Esophagus muscularis mucosa (tissue), 4 donors: ENCODE data around the gene FOXL2NB. TPM values are rescaled to one million over a fixed set of nuclear protein-coding genes. Genes with fewer than 3 reads are reported as not detected.

Experiments
- DNase-seq: peaks from one replicate; pipeline ENCODE4 v3.0.0-alpha.2; 2017; ENCODE audit errors: extremely low spot score
- H3K27ac ChIP-seq, 4 donors: fragments of 200-600 bp; sonication (generic); replicated peaks in 1 of 4; 1 replicate in 3 of 4; 2 replicates in 1 of 4; pipeline ENCODE4 v1.5.1; 2016 to 2019; ENCODE audit warnings: mild to moderate bottlenecking in 1 of 4
- H3K27me3 ChIP-seq, 4 donors: fragments of 200-600 bp; sonication (generic); one replicate each; pipeline versions ENCODE4 v1.5.1 to v1.6.0; 2016 to 2019
- H3K36me3 ChIP-seq, 4 donors: fragments of 200-600 bp; sonication (generic); one replicate each; pipeline ENCODE4 v1.5.1; 2016 to 2019
- H3K4me1 ChIP-seq, 4 donors: fragments of 200-600 bp; sonication (generic); one replicate each; pipeline ENCODE4 v1.5.1; 2016 to 2019
- H3K4me3 ChIP-seq, 4 donors: fragments of 200-600 bp; sonication (generic); 1 replicate in 2 of 4; 2 replicates in 2 of 4; pipeline ENCODE4 v1.5.1; 2016 to 2019; ENCODE audit warnings: mild to moderate bottlenecking in 4 of 4, moderate library complexity in 1 of 4
- H3K9me3 ChIP-seq, 4 donors: fragments of 200-600 bp; sonication (generic); 1 replicate in 3 of 4; 2 replicates in 1 of 4; pipeline ENCODE4 v1.5.1; 2016 to 2019
- EP300 ChIP-seq: sonication (generic); formaldehyde crosslinking; IDR thresholded peaks from one replicate; pipeline ENCODE4 v1.6.1; 2017; ENCODE audit warnings: antibody characterized with exemption
- POLR2A ChIP-seq: fragments of 450-650 bp; IDR thresholded peaks from one replicate; pipeline ENCODE4 v1.6.1; 2017; ENCODE audit warnings: antibody characterized with exemption, moderate library complexity, mild to moderate bottlenecking, low read depth
- POLR2AphosphoS5 ChIP-seq, 2 donors: sonication (generic); formaldehyde crosslinking; IDR thresholded peaks; one replicate each; pipeline ENCODE4 v1.6.1; 2017; ENCODE audit warnings: antibody characterized with exemption in 2 of 2
- WGBS: methylation state at CpG from one replicate; pipeline ENCODE4 v1.1.5; 2018; 5-methylcytosine and 5-hydroxymethylcytosine counted together
- intact Hi-C: fragments of 100-400 bp; cut with DNase I; formaldehyde crosslinking; loops from one replicate; pipeline ENCODE4 v1.15.1; 2023
- total RNA-seq, 4 donors: library from RNA; depleted of rRNA; stranded (reverse); fragments of >200 nt; gene quantifications; one replicate each; pipeline versions ENCODE4 v1.1.0 to v1.2.1, GENCODE V29; 2016
- TF ChIP-seq, protein P1 (sequence below), 3 experiments: fragments of 200-600 bp in 2 of 3; fragments of 450-650 bp in 1 of 3; sonication (generic) in 2 of 3; IDR thresholded peaks; one replicate each; pipeline ENCODE4 v1.5.1; 2017 to 2019; ENCODE audit warnings: antibody characterized with exemption in 3 of 3, mild to moderate bottlenecking in 2 of 3, moderate library complexity in 1 of 3

FOXL2NB gene
- total RNA-seq, 4 donors from 2014 or later: not detected

- peaks cover 0 to 18% (median 15%) of the 10 kb centered on the region in 4 donors for H3K4me1 ChIP-seq
- DNase-seq: no peak
- intact Hi-C loops: loop anchor here (10.0 kb wide), 1 partner anchor 137 kb away; no protein-coding TSS in a partner anchor
- H3K27me3 ChIP-seq: no peaks in the 10 kb centered on the region
- TF ChIP-seq EP300: no peak
- TF ChIP-seq POLR2AphosphoS5 (IDR thresholded peaks at IDR 0.05): no peak
- no peak for TF ChIP-seq POLR2A
- TF ChIP-seq, protein P1, sequence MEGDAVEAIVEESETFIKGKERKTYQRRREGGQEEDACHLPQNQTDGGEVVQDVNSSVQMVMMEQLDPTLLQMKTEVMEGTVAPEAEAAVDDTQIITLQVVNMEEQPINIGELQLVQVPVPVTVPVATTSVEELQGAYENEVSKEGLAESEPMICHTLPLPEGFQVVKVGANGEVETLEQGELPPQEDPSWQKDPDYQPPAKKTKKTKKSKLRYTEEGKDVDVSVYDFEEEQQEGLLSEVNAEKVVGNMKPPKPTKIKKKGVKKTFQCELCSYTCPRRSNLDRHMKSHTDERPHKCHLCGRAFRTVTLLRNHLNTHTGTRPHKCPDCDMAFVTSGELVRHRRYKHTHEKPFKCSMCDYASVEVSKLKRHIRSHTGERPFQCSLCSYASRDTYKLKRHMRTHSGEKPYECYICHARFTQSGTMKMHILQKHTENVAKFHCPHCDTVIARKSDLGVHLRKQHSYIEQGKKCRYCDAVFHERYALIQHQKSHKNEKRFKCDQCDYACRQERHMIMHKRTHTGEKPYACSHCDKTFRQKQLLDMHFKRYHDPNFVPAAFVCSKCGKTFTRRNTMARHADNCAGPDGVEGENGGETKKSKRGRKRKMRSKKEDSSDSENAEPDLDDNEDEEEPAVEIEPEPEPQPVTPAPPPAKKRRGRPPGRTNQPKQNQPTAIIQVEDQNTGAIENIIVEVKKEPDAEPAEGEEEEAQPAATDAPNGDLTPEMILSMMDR (IDR thresholded peaks at IDR 0.05): no peak
- no peak overlapping the region for H3K4me3 ChIP-seq
- no peaks in the 10 kb centered on the region for H3K36me3 ChIP-seq
- H3K27ac ChIP-seq: no peak overlapping the region
- WGBS: 89% methylated on average over 1 of the region's 1 CpG
- no peaks in the 10 kb centered on the region for H3K9me3 ChIP-seq
These were observed 35.4 kb upstream of the FOXL2NB start for GRCh38 chr3:138911621-138912020.

GRCh38 chr3:138912237-138912636 is 34.8 kb upstream of the FOXL2NB start:
- TF ChIP-seq, protein P1 (IDR thresholded peaks at IDR 0.05): no peak
- no peak for TF ChIP-seq POLR2A
- no peak for TF ChIP-seq POLR2AphosphoS5 (IDR thresholded peaks at IDR 0.05)
- no peak for TF ChIP-seq EP300
- WGBS: 94% methylated on average over 4 of the region's 4 CpGs
- intact Hi-C loops: loop anchor here (10.0 kb wide), 1 partner anchor 137 kb away; no protein-coding TSS in a partner anchor

DNA sequence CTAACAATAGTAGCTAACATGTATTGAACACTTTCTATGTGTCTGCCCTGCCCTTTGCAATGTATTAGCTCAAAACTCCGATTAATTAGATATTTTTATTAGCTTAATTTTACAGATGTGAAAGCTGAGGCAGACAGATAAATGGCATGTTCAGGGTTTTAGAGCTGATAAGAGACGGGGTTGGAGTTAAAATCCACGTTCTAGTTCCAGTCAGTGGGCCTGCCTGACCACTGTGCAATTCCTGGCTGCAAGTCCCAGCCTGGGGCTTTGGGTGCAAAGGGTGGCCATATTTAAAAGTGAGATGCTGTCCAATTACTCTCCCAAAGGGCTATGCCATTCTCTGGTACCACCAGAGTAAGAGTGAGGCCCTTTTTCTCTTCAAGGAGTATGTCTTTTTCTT is 33.3 kb upstream of the FOXL2NB start:
- no peak overlapping the region for H3K27ac ChIP-seq
- H3K4me3 ChIP-seq: no peak overlapping the region
- 93% methylated on average over 3 of the region's 3 CpGs for WGBS
- intact Hi-C loops: loop anchor here (2.0 to 10.0 kb wide), 2 partner anchors 79 to 139 kb away; partner anchors contain the start of gene PIK3CB
- TF ChIP-seq POLR2AphosphoS5 (IDR thresholded peaks at IDR 0.05) (no peak), EP300 (no peak)
- DNase-seq: no peak
- no peaks in the 10 kb centered on the region for H3K9me3 ChIP-seq
- H3K27me3 ChIP-seq: no peaks in the 10 kb centered on the region
- H3K4me1 ChIP-seq: peaks cover 0 to 20% (median 15%) of the 10 kb centered on the region in 4 donors
- H3K36me3 ChIP-seq: no peaks in the 10 kb centered on the region

More at GRCh38 chr3:138912237-138912636, 34.8 kb upstream of the FOXL2NB start:
- Histone ChIP-seq H3K4me1 (peaks cover 0 to 20% (median 15%) of the 10 kb centered on the region in 4 donors), H3K27ac (no peak overlapping the region), H3K27me3 (no peaks in the 10 kb centered on the region), H3K36me3 (no peaks in the 10 kb centered on the region), H3K4me3 (no peak overlapping the region), H3K9me3 (no peaks in the 10 kb centered on the region)
- DNase-seq: no peak

- DNase-seq: no peak
- no peaks in the 10 kb centered on the region for H3K27me3 ChIP-seq
- WGBS: 13% methylated on average over 18 of the region's 19 CpGs
- no peaks in the 10 kb centered on the region for H3K9me3 ChIP-seq
- peak overlapping the region; percentile 61 to 88 (median 82) for H3K4me3 ChIP-seq
- peak overlapping the region; percentile 87 to 96 (median 94) for H3K27ac ChIP-seq
- no peaks in the 10 kb centered on the region for H3K36me3 ChIP-seq
- intact Hi-C loops: loop anchor here (1.0 to 10.0 kb wide), 3 partner anchors 80 to 321 kb away; partner anchors contain the start of genes CEP70 and PIK3CB
- no peak for TF ChIP-seq POLR2A
- no peak for TF ChIP-seq EP300
- no peak for TF ChIP-seq POLR2AphosphoS5 (IDR thresholded peaks at IDR 0.05)
- TF ChIP-seq, protein P1 (IDR thresholded peaks at IDR 0.05): no peak
- peaks cover 0 to 20% (median 15%) of the 10 kb centered on the region in 4 donors for H3K4me1 ChIP-seq
These were observed 32.0 kb upstream of the FOXL2NB start for GRCh38 chr3:138914870-138915502.
